MM.1S (cell line): ENCODE results near the gene DTX3L.

Source experiments
- DNase-seq: peaks from one replicate; pipeline ENCODE4 v3.0.0-alpha.2; 2015
- H2AFZ ChIP-seq: fragments of 300-600 bp; sonication (generic); 2 replicates; pipeline ENCODE4 v1.6.0; 2016; ENCODE audit warnings: antibody characterized with exemption, low read length
- H3F3A ChIP-seq: fragments of 300-600 bp; sonication (generic); 2 replicates; pipeline ENCODE4 v1.6.1; 2016; ENCODE audit warnings: mild to moderate bottlenecking, antibody characterized with exemption, low read length, moderate library complexity, mixed read lengths; ENCODE audit not compliant: insufficient read depth
- H3K27ac ChIP-seq: fragments of 300-600 bp; sonication (generic); 2 replicates; pipeline ENCODE4 v1.5.1; 2016; ENCODE audit warnings: mild to moderate bottlenecking, low read length
- H3K27me3 ChIP-seq: fragments of 300-600 bp; sonication (generic); replicated peaks from 2 replicates; pipeline ENCODE4 v1.6.0; 2016; ENCODE audit warnings: low read length; ENCODE audit not compliant: insufficient read depth
- H3K36me3 ChIP-seq: fragments of 300-600 bp; sonication (generic); replicated peaks from 2 replicates; pipeline ENCODE4 v1.6.1; 2016; ENCODE audit warnings: mild to moderate bottlenecking, low read length, mixed read lengths; ENCODE audit not compliant: insufficient read depth
- H3K4me1 ChIP-seq: fragments of 300-600 bp; sonication (generic); 2 replicates; pipeline ENCODE4 v1.6.1; 2016; ENCODE audit warnings: low read length, mixed read lengths
- H3K4me2 ChIP-seq: fragments of 300-600 bp; sonication (generic); 2 replicates; pipeline ENCODE4 v1.6.0; 2016; ENCODE audit warnings: low read depth, low read length
- H3K4me3 ChIP-seq: fragments of 300-600 bp; sonication (generic); 2 replicates; pipeline ENCODE4 v1.5.1; 2016; ENCODE audit warnings: low read length, mixed read lengths
- H3K79me2 ChIP-seq: fragments of 300-600 bp; sonication (generic); 2 replicates; pipeline ENCODE4 v1.6.1; 2016; ENCODE audit warnings: mixed run types, low read length, mixed read lengths
- H3K9ac ChIP-seq: fragments of 300-600 bp; sonication (generic); 2 replicates; pipeline ENCODE4 v1.6.1; 2016; ENCODE audit warnings: low read length, mixed read lengths
- H3K9me2 ChIP-seq: fragments of 300-600 bp; sonication (generic); replicated peaks from 2 replicates; pipeline ENCODE4 v1.6.1; 2016; ENCODE audit warnings: mild to moderate bottlenecking, low read length, mixed read lengths; ENCODE audit not compliant: insufficient read depth
- H3K9me3 ChIP-seq: fragments of 300-600 bp; sonication (generic); replicated peaks from 2 replicates; pipeline ENCODE4 v1.6.1; 2016; ENCODE audit warnings: mild to moderate bottlenecking, low read length, mixed read lengths; ENCODE audit not compliant: insufficient read depth
- H4K20me1 ChIP-seq: fragments of 300-600 bp; sonication (generic); 2 replicates; pipeline ENCODE4 v1.6.1; 2016; ENCODE audit warnings: mild to moderate bottlenecking, low read length, moderate library complexity, mixed read lengths; ENCODE audit not compliant: insufficient read depth
- EZH2 ChIP-seq: fragments of 300-600 bp; sonication (generic); optimal IDR thresholded peaks from 2 replicates; pipeline ENCODE3; 2017; ENCODE audit warnings: low read depth, mild to moderate bottlenecking, antibody characterized with exemption, low read length, mixed read lengths
- EZH2phosphoT487 ChIP-seq: fragments of 300-600 bp; sonication (generic); IDR thresholded peaks from 2 replicates; pipeline ENCODE4 v1.6.1; 2018; ENCODE audit warnings: antibody characterized with exemption, low read length
- TF ChIP-seq, protein P1 (sequence below): fragments of 300-600 bp; sonication (generic); IDR thresholded peaks from 2 replicates; pipeline ENCODE4 v1.5.1; 2016; ENCODE audit warnings: antibody characterized with exemption, low read length, mixed read lengths

DTX3L gene

DNA sequence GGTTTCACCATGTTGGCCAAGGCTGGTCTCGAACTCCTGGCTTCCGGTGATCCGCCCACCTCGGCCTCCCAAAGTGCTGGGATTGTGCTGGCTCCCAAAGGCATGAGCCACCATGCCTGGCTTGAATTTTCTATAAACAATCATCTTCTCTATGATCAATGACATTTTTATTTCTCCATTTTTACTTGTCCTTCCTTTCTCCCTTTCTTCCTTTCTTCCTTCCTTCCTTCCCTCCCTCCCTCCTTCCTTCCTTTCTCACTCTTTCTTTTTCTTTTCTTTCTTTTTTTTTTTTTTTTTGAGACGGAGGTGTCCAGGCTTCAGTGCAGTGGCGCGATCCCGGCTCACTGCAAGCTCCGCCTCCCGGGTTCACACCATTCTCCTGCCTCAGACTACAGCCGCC is 40.8 kb upstream of the DTX3L start:
- TF ChIP-seq EZH2phosphoT487 (no peak), EZH2 (no peak)
- TF ChIP-seq, protein P1, sequence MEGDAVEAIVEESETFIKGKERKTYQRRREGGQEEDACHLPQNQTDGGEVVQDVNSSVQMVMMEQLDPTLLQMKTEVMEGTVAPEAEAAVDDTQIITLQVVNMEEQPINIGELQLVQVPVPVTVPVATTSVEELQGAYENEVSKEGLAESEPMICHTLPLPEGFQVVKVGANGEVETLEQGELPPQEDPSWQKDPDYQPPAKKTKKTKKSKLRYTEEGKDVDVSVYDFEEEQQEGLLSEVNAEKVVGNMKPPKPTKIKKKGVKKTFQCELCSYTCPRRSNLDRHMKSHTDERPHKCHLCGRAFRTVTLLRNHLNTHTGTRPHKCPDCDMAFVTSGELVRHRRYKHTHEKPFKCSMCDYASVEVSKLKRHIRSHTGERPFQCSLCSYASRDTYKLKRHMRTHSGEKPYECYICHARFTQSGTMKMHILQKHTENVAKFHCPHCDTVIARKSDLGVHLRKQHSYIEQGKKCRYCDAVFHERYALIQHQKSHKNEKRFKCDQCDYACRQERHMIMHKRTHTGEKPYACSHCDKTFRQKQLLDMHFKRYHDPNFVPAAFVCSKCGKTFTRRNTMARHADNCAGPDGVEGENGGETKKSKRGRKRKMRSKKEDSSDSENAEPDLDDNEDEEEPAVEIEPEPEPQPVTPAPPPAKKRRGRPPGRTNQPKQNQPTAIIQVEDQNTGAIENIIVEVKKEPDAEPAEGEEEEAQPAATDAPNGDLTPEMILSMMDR = no peak
- Histone ChIP-seq H3K4me3 (no peak overlapping the region), H3K27me3 (no peaks in the 10 kb centered on the region), H3F3A (no peaks in the 10 kb centered on the region), H3K79me2 (no peaks in the 10 kb centered on the region), H3K4me2 (no peak overlapping the region), H3K36me3 (no peaks in the 10 kb centered on the region), H3K4me1 (no peaks in the 10 kb centered on the region), H3K9me3 (no peaks in the 10 kb centered on the region), H2AFZ (no peak overlapping the region), H3K27ac (no peak overlapping the region), H4K20me1 (no peaks in the 10 kb centered on the region), H3K9ac (no peak overlapping the region), H3K9me2 (no peaks in the 10 kb centered on the region)
- DNase-seq = no peak

DNA sequence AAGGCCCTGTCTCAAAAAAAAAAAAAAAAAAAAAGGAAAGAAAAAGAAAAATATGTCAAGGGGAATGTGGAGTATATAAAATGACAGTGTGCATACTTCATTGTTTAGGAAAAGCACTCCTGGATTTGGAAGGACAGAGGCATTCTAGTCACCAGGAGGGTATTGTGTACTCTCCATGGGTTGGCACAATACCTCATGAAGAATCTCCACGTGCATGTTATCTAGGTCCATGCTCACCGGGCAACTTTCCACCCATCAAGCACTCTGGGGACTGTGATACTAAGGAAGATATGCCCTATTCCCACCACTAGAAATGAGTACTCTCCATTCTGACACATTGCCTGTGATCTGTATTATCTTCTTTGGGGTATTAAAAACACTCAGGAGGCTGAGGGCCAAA is 34.0 kb upstream of the DTX3L start:
- Histone ChIP-seq H3K4me2 (no peak overlapping the region), H3K4me3 (no peak overlapping the region), H4K20me1 (no peaks in the 10 kb centered on the region), H3K4me1 (no peaks in the 10 kb centered on the region), H2AFZ (no peak overlapping the region), H3K27me3 (no peaks in the 10 kb centered on the region), H3K9me3 (no peaks in the 10 kb centered on the region), H3F3A (no peaks in the 10 kb centered on the region), H3K27ac (no peak overlapping the region), H3K36me3 (no peaks in the 10 kb centered on the region), H3K79me2 (no peaks in the 10 kb centered on the region), H3K9ac (no peak overlapping the region), H3K9me2 (no peaks in the 10 kb centered on the region)
- no peak for TF ChIP-seq EZH2phosphoT487
- TF ChIP-seq, protein P1 = no peak
- no peak for TF ChIP-seq EZH2
- no peak for DNase-seq

DNA sequence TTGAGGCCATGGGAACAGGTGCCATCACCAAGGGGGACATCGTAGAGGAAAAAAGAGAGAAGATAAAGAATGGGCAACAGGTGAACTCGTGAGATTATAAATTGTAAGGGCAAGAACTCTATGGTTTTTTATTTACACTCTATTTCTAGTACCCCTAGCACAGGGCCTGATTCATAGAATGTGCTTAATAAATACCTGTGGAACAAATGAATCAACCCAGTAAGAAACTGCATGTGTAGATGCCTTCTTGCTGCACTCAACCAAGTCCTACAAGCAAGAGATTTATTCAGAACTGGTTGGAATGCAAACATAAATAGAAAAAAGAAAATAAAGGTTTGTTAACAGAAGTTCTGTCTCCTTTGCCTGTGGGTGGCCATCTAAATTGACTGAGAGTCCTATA is 30.7 kb upstream of the DTX3L start:
- Histone ChIP-seq H3K9me3 (no peaks in the 10 kb centered on the region), H3K9ac (no peak overlapping the region), H3K27me3 (no peaks in the 10 kb centered on the region), H2AFZ (no peak overlapping the region), H3K9me2 (no peaks in the 10 kb centered on the region), H3K79me2 (no peaks in the 10 kb centered on the region), H3K4me3 (no peak overlapping the region), H3K27ac (no peak overlapping the region), H3F3A (no peaks in the 10 kb centered on the region), H3K4me2 (no peak overlapping the region), H4K20me1 (no peaks in the 10 kb centered on the region), H3K4me1 (no peaks in the 10 kb centered on the region), H3K36me3 (no peaks in the 10 kb centered on the region)
- TF ChIP-seq EZH2phosphoT487 = no peak
- TF ChIP-seq EZH2 = no peak
- DNase-seq = no peak

DNA sequence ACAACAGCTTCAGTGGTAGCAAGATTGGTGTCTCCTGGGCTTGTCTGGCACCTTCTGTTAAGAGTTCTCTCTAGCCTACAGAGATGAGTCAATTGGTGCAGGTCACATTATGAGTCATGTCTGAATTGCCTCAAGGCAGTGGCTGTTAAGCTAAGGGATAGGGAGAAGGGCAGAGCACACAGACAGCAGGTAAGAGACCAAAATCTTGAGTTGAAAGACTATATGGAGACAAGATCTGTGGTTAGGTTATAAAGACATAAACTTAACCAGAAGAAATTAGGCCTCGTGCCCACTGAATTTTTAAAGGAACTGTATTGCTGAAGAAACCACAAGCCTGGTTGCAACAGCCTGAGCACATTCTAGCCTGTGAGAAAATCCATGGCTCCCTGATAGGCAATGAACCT is 30.2 kb upstream of the DTX3L start:
- DNase-seq = no peak
- H4K20me1 ChIP-seq = no peaks in the 10 kb centered on the region
- H3F3A ChIP-seq = no peaks in the 10 kb centered on the region
- no peak overlapping the region for H3K27ac ChIP-seq
- H3K9me2 ChIP-seq = no peaks in the 10 kb centered on the region
- TF ChIP-seq EZH2 = no peak
- TF ChIP-seq EZH2phosphoT487 = no peak
- TF ChIP-seq, protein P1 = no peak
- H3K9me3 ChIP-seq = no peaks in the 10 kb centered on the region
- no peak overlapping the region for H2AFZ ChIP-seq
- H3K27me3 ChIP-seq = no peaks in the 10 kb centered on the region
- no peaks in the 10 kb centered on the region for H3K36me3 ChIP-seq
- H3K4me3 ChIP-seq = no peak overlapping the region
- no peaks in the 10 kb centered on the region for H3K4me1 ChIP-seq
- H3K79me2 ChIP-seq = no peaks in the 10 kb centered on the region
- no peak overlapping the region for H3K9ac ChIP-seq
- H3K4me2 ChIP-seq = no peak overlapping the region
